GM19468 (cell line): ENCODE measurements around the gene POLA1.

ENCODE experiments used
- ATAC-seq: cut with Tn5 transposase; IDR thresholded peaks from one replicate; pipeline ENCODE4 v1.9.1; 2021; ENCODE audit warnings: mild to moderate bottlenecking, moderate library complexity, moderate number of reproducible peaks; ENCODE audit not compliant: unreplicated experiment; ENCODE audit errors: extremely low read depth

The POLA1 gene

DNA sequence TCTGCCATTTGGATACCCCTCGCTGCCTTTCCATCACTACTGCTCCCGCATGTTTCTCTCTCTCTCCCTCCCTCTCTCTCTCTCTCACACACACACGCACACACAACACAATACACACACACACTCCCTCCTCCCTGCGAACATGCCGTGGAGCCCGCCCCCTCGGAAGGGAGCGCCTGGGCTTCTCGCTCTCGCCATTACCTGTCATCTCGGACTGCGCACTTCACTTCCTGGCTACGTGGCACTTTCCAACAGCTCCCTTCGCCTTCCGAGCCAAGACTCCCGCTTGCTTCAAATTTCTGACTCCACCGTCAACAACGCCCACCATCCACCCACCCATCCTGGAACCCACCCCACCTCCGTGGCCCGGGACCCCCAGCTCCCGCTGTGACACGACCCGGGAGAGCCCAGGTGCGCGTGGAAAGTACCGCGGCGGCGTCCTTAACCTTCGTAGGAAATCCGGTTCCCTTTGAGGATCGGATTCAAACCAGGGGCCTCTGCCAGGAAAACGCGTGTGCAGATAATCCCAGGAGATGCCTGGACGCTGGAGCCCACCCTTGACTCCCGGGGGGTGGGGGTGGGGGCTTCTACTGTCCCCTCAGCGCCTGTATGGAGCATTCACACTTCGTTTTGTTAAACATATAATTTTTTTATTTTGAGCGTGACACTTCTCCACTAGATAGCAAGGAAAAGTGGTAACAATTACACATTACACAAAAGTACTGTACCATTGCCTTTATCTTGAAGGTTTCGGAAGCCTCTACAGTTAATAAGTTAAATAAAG lies 309.5 kb downstream of the POLA1 start:
- no peak for ATAC-seq

DNA sequence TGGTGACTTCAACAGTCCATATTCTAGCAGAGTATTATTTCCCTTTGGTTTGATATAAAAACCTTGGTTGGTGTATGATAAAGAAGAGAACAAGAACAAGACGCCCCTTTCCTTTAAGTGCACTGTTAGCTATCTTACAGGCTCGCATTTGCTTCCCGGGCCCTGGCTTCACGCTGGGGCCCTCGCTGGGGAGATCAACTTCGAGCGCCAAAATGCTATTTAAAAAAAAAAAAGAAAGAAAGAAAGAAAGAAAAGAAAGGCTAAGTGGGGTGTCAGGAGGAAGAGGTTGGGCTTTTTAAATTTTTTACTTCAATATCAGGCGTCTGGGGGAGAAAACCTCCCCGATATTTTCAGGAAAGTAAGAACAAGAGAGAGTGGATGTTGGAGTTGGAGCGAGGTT lies 310.3 kb downstream of the POLA1 start:
- ATAC-seq = no peak

DNA sequence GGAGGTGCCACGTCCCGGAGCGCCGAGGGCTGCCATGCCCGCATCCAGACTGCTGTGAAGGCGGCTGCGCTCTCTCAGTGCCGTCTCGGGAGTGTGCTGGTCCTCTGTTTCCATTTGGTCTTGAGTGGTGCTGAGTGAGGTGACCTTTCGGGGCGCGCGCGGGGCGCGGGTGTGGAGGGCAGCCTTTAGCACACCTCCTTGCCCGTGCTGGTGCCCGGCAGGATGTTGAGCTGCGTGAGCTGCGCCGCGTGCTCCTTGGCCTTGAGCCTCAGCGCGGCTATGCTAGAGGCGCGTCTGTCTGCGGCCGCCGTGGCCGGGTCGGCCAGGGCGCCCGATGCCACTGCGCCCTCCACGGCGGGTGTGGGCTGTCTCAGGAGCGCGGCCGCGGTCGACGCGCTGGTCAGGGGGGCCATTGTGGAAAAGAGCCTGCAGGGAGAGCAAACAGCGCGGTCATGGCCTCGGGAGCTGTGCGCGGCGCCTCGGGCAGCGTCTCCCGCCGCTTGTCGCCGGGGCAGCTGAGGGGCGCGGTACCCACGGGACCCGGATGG lies 310.8 kb downstream of the POLA1 start:
- no peak for ATAC-seq

DNA sequence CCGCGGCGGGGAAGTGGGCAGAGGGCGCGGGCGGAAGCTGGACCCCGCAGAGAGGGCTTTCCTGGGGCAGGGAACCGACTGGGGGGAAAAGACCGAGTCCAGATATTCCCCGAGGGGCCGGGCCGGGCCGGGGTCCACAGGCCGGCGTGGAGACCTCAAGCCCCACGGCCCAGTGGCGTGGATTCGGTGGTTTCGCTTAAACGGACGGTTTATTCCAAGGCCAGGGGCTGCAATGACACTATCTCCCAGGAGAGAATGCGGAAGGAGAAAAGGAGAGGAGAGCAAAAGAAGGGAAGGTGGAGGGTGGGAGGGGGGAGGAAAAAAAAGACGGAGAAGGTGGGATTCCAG lies 311.3 kb downstream of the POLA1 start:
- ATAC-seq = no peak

DNA sequence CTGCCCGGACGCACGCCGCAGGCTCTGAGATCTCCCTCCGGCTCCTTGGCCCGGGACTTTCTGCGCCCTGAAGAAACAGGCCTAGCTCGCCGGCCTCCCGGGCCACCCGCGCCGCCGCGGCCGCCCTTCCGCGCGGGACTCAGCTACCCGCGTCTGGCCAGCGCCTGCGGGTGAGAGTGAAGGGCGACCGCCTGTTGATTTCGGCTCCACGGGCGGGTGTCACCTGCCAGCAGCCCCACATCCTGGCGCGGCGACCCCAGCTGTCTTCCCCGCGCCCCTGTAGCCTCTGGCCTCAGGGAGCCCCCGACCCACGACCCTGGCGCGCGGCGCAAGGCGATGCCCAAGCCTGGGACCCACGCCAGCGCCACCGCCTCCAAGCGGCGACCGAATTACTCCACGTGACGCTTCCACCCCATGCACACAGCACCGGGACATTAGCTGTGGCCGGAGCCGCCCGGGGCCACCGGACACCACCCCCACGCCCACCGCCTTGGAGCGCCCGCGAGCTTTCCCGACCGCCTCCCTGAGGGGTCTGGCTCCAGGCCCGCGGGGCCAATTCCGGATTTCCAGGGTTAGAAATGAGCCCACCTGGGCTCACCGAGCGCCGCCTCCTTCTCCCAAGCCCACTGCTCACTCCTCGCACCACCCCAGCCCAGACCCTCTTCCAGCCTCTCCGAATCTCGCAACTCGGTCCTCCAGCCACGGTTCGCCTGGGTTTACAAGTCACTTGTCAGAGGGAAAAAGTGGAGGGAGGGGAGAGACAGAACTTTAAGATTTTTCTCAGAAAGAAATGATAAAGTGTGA lies 311.9 kb downstream of the POLA1 start:
- no peak for ATAC-seq

DNA sequence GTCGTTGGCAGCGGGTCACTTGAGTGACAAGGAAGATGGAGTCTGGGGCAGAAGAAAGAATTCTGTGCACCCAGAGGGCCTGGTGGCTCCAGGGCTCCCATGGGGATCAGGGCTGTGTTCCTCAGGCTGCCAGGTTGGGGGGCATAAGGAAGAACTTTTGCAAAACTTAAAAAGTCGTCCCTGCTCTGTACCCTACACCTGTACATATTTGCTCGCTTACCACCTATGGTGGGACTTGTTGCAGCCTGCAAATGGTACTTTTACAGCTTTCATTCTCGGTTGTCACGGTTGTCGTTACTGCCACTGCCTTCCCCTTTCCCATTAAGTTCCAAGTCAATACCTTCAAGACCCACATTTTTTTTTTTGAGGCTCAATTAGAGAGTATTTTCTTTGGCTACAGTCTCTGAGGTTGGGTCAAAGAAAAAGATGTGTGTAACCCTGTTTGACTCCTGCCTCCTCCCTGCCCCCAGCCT lies 312.9 kb downstream of the POLA1 start:
- ATAC-seq = no peak

DNA sequence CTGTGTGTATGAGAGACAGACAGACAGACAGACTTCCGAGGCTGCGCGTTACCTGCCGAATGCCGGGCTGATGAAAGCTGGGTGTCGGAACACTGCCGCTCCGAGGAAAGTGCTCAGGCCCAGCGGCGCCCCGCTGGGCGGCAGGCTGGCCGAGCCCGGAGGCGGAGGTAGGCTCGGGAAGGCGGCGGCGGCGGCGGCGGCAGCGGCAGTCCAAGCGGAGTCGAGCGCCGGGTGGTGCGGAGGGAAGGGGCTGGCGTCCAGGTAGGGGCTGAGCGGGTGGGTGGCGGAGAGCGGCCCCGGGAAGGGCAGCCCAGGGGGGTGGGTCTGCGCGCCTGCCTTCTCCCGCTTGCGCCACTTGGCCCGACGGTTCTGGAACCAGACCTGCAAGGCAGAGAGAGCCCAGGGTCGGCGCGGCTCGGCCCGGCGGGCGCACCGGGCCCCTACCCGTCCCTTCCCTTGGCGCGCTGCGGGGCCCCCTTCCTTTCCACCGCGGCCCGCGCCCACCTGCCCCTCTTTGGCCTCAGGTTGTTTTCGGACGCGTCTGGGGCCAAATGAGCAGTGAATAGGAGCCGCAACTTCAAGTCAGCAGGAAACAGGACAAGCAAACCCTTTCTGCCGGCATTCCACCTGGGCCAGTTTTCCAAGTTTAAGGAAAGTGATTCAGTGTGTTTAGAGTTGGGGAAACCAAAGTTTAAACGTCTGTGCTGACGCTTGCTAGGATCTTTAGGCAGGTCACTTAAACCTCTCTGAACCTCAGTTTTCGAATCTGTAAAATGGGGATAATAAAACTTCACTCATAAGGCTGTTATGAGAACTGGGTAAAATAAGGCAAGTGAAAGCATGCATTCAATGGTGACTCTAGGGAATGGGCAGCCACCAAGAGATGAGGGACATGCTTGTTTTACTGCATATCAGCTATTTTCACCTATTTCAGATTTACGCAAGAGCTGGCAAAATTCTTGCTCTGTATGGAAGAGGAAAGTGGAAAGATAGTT lies 313.6 kb downstream of the POLA1 start:
- ATAC-seq = no peak

DNA sequence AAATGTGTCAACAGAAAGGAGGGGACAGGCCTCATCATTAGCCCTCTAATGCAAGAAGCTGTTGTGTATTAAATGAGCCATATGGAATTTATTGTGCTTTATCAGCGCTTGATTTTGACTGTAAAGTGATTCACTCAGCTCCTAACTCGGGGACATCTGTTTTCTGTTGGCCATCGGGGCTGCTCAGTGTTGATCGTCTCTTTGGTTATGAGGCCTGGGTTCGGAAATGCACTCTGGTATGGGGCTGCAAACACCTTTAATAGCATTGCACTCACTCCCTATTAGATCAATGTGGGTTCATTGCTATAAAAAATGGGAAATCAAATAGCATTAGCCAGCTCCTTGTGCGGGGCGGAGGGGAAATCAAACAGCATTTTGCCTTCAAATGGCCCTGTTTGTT lies 315.7 kb downstream of the POLA1 start:
- ATAC-seq = no peak

DNA sequence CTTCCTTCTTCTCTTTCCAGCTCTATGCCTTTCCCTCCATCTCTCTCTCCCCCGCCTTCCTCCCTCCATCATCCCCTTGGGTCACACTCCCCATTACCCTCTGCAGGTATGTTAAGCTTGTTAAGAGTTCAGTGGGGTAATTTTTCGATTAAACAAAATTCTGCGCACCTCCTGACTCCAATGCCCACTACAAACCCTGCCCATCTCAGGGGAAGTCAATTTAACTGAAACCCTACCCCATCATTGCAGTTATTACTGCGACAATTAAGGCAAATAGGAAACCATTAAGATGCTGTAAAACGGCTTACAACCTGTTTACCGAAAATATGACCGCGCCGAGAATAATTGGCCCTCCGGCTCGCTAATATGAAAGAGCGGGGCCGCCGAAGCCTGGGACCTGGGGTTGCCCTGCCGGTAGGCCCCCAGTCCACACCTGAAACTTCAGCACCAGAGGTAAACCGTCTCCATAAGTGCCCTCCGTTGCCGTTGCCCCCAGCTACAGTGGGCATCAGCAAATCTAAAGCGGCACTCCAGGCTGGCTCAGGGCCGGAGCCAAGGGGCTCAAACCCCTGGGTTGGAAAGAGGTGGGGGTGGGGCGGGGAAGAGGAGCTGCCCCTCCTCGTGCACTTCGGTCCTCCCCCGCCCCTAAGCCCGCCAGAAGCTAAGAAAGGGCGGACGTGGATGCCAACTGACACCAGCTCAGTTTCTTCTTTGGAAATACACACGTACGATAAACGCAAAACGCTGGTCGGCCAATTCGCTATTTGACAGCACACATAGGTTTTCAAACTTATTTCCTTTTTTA lies 317.3 kb downstream of the POLA1 start:
- no peak for ATAC-seq

DNA sequence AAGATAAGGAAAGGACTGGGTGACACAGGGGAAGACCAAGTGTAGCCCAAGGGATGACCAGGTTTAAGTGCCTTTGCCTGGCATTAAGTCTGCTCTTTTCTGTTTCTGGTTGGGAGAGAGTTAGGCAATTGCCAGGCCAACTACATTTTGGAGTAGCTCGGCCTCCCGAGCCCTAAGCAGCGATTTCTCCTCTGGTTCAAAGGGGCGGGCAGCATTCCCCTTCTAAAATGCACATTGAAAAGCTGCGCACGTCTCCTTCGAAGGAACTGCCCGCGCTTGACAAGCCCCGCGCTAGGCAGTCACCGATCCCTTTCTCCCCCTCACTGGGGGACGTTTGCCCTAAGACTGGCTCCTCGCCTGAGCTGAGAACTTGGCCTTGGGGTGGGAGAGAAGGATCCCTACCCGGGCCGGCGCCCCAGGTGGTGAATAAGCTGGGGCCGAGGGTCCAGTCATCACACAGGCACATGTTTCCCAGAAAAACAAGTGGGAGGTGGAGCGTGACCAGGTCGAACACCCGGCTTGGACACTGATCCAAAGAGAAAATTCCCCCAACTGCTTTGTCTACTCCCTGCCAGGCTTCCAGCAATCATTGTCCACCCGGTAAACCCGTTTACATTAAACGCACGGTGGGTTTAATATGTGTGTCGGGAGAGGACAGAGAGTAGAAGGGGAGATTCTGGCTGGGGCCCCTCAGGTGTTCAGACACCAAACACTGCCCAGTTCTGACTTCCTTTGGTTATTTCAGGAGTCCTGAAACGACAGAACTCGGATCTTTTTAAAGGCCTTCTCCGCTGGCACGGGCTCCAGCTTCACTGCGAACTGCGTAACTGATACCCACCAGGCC lies 318.1 kb downstream of the POLA1 start:
- ATAC-seq = no peak

DNA sequence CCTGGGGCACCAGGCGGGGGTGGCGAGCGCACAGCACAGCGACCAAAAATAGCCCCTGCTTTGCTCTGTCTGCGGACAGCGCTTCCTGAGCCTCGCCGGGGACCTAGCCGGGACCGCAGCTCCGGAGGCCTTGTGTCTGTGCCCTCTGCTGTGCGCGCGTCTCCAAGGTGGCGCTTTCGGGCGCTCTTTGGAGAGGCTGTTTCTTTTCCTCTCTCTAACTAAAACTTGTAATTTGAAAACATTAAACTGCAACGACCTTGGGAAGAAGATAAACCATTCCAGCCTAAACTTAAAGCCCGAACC lies 318.7 kb downstream of the POLA1 start:
- no peak for ATAC-seq

DNA sequence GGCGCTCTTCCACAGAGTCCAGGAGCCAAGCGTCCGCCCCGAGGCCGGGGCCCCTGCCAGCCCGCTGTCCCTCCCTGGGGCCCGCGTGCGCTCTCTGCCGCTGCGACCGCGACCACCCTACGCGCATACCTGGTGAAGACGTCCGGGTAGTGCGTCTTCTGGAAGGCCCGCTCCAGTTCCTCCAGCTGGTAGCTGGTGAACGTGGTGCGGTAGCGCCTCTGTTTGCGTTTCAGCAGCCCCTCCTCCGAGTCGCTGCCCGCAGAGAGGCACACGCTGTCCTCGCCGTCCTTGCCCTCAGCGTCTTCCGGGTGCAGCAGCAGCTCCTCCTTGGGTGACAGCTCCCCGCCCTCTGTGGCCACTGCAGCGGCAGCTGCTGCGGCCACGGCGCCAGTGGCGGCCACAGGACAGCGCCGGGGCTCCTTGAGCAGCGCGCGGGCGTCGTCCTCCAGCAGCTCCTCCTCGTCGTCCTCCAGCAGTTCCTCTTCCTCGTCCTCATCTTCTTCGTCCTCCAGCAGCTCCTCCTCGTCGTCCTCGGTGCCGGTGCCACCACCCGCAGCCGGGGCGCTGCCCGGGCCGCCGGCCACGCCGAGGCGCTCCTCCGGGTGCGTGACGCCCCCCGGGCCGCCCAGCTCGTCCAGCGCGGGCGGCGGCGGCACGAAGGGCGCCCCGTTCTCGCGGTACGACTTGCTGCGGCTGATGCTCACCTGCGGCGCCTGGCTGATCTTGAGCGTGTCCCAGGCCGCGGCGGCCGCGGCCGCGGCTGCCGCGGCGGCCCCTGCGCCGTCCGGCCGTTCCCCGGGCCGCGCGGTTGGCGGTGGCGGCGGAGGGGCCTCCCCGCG lies 319.3 kb downstream of the POLA1 start:
- ATAC-seq = no peak

DNA sequence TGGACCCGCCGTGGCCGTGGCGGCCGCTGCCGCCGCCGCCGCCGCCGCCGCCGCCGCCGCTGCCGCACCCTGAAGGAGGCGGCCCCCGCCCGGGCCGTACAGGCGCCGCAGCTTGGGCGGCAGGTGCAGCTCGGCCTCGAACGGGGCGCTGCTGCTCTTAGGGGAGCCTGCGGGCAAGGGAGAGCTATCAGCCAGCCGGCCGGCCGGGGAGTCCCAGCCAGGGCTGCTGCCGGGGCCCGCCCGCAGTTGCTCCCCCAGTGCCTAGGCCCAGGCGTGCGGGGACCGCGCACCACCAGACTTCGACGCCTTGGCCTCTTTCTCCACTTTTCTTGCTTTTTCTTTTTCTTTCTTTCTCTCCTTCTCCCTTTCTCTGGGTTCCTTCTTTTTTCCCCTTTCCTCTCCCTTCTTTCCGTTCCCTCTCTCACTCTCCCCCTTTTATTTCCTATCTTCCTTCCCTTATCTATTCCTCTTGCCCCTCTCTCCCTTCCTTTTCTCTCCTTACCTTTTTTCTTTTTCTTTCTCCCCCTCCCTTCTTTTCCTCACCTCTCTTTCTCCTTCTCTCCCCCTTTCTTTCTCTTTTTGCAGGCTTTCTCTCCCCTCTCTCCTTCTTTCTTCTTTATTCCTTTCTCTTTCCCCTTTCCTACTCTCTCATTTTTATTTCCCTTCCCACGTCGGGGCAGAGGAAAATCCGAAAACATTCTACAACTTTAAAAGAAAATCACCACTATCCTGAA lies 320.1 kb downstream of the POLA1 start:
- ATAC-seq = no peak

DNA sequence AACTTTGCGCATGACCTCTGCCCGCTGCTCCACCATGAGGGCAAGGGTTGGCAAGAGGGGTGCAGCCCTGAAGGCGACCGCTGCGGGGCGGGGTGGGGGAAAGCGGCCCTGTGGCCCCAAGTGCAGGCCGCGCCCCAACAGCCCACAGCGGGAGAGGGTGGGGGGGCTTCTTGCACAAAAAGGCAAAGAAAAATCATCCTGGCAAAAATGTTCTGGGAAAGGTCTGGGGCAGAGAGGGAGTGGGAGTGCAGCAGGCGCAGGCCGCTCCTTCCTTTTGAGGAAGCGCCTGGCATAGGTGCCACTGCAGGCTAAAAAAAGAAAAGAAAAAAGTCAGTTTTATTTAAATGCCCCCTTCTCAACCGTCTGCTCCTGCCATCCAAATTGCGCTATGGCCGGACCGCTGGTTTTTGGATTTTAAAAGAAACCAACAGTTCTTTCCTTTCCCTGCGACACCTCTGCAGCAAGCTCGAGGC lies 320.7 kb downstream of the POLA1 start:
- no peak for ATAC-seq

DNA sequence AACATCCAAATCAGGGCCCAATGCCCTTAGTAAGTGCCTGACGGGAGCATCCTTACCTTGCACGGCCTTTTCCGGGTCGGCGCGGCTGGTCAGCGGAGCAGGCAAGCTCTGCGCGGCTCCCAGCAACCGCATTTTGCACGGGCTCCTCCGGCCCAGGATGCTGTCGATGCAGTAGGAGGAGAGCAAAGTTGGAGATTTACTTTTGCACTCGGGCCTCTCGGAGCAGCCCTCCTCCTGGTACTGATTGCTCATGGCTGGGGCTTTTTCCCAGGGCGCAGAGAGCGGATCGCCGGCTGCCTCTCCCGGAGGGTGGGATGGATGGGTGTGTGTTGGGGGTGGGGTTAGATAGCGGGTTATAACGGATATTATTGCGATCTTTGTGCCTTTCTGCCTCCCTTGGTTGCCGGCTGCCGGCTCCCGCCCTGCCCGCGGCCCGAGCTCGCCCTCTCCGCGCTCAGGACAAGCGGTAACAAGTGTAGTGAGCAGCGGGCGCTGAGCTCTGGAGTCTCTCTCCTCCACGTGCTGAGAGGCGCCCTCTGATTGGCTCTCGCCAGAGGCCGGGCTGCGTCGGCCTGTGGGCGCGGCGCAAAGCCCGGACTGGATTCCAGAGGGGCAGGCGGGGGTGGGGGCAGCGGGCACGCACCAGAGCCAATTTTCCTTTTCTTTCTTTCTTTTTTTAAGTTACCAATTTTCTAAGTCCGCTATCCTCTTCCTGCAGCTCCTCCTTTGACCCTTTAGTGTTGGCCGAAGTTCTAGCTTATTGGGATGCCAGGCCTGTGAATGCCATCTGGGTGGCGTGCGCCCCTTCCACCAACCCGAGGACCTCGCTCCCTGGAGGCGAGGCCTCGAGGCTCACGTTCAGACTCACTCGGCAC lies 322.0 kb downstream of the POLA1 start, which contains the start of gene ARX:
Gene ARX (minus strand): TSS at position 480 of the 875 bp plus-strand sequence. CDS start 228 bp downstream, at position 252.
- ATAC-seq = no peak

DNA sequence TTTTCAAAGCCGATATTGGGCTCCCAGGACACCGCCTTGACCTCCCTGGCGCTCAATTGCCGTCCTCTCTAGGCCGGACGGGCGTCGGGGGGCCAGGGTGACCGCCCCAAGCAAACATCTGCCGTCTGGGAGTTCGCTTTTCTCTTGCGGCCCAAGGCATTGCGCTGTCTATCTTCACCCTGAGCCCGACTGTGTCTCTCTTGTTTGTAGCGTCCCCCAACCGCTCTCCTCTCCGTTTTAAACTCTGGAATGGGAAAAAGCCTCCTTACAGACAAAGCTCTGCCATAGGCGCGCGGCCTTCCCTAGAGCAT lies 322.6 kb downstream of the POLA1 start:
- ATAC-seq = no peak
